Motor neuron (in vitro differentiated cells): ENCODE measurements around the gene CYP2D6. TPM values are rescaled to one million over a fixed set of nuclear protein-coding genes. Genes with fewer than 3 reads are reported as not detected.

Experiments
- ATAC-seq, 8 experiments: fragments of 200-7000 bp; cut with Tn5 transposase; replicated peaks in 6 of 8; 2 replicates each; pipeline ENCODE4 v1.8.0; 2021; ENCODE audit warnings: mild to moderate bottlenecking in 8 of 8, moderate library complexity in 8 of 8
- H3K27ac ChIP-seq, 2 donors: fragments of 250-450 bp; sonication (Bioruptor Pico); 2 replicates each; pipeline ENCODE4 v1.9.0; 2021; ENCODE audit warnings: antibody characterized with exemption in 2 of 2, mild to moderate bottlenecking in 2 of 2, moderate library complexity in 1 of 2
- H3K4me1 ChIP-seq, 2 donors: fragments of 250-450 bp; sonication (Bioruptor Pico); replicated peaks in 1 of 2; 2 replicates each; pipeline ENCODE4 v1.6.1; 2021; ENCODE audit warnings: antibody characterized with exemption in 2 of 2, mild to moderate bottlenecking in 2 of 2, moderate library complexity in 1 of 2
- H3K4me3 ChIP-seq, 5 donors: fragments of 250-450 bp; sonication (Bioruptor Pico); 2 replicates each; pipeline ENCODE4 v1.9.0; 2021; ENCODE audit warnings: antibody characterized with exemption in 5 of 5, mild to moderate bottlenecking in 5 of 5, moderate library complexity in 4 of 5
- WGBS, 10 experiments: fragments of 450-650 bp; shearing (Covaris generic); methylation state at CpG; one replicate each; pipeline ENCODE4 v1.0.0; 2022; 5-methylcytosine and 5-hydroxymethylcytosine counted together
- in situ Hi-C, 9 experiments: fragments of 400-800 bp; cut with MboI; loops; one replicate each; pipeline ENCODE4 v1.15.0; 2021; ENCODE audit warnings: low sequenced_read_pairs in 9 of 9, low pct_unique_long_range_greater_than_20kb in 2 of 9; ENCODE audit not compliant: unreplicated experiment in 9 of 9
- total RNA-seq, 8 experiments: library from RNA; unstranded; fragments of 300-600 nt; gene quantifications; 2 replicates each; pipeline versions ENCODE4 v1.2.3 to v1.2.4, GENCODE V29; 2022

Gene CYP2D6
- total RNA-seq, 8 experiments from 2014 or later = 0.66 to 4.0 (median 1.8) TPM

GRCh38 chr22:42086051-42086450 lies 44.6 kb downstream of the CYP2D6 start:
- 54 to 100% (median 86%) methylated on average over 2 to 6 of the region's 6 CpGs for WGBS, 10 experiments
- ATAC-seq = no peak

GRCh38 chr22:42084874-42085273 lies 45.7 kb downstream of the CYP2D6 start:
- H3K4me1 ChIP-seq = peaks cover 4 to 10% of the 10 kb centered on the region in 2 donors
- H3K4me3 ChIP-seq = no peak overlapping the region
- in situ Hi-C loops = no loop called here
- WGBS, 10 experiments = 93 to 100% (median 100%) methylated on average over 1 to 8 of the region's 8 CpGs; no CpG with 5 or more reads in 1 of the 10 experiments
- no peak for ATAC-seq
- H3K27ac ChIP-seq = no peak overlapping the region

More at GRCh38 chr22:42086051-42086450, 44.6 kb downstream of the CYP2D6 start:
- peaks cover under 1 to 5% of the 10 kb centered on the region in 2 donors for H3K4me1 ChIP-seq
- in situ Hi-C loops = no loop called here
- H3K27ac ChIP-seq = no peak overlapping the region
- H3K4me3 ChIP-seq = no peak overlapping the region

- in situ Hi-C loops = no loop called here
- WGBS, 10 experiments = 100% methylated on average over 1 to 3 of the region's 4 CpGs; no CpG with 5 or more reads in 6 of the 10 experiments
- H3K4me3 ChIP-seq = no peak overlapping the region
- peaks cover 15 to 18% of the 10 kb centered on the region in 2 donors for H3K4me1 ChIP-seq
- no peak overlapping the region for H3K27ac ChIP-seq
- ATAC-seq = no peak
These were observed 47.5 kb downstream of the CYP2D6 start for GRCh38 chr22:42083119-42083518.

GRCh38 chr22:42080287-42080686 lies 50.3 kb downstream of the CYP2D6 start:
- peak in 3 of 8 experiments; percentile 6 to 10 (median 7) for ATAC-seq
- in situ Hi-C loops = no loop called here

GRCh38 chr22:42079319-42080251 lies 51.0 kb downstream of the CYP2D6 start, which contains the start of gene SMDT1:
Gene SMDT1, plus strand, starts transcription at chr22:42079700. Its CDS starts 69 bp downstream, at chr22:42079769.
- Histone ChIP-seq H3K27ac (peak within 1 kb of the TSS; percentile 97), H3K4me1 (peaks cover 16 to 20% of the 10 kb centered on the region in 2 donors), H3K4me3 (peak within 1 kb of the TSS; percentile 57 to 81 (median 64))
- ATAC-seq = peak; percentile 87 to 93 (median 90)
- WGBS, 10 experiments = 0 to 17% (median 0%) methylated on average over 1 to 15 of the region's 71 CpGs; no CpG with 5 or more reads in 1 of the 10 experiments
- in situ Hi-C loops = loop anchor here in 1 of 9 experiments (10.0 kb wide), 1 partner anchor 105 kb away; no protein-coding TSS in a partner anchor

More at GRCh38 chr22:42080287-42080686, 50.3 kb downstream of the CYP2D6 start:
- 0 to 9% (median 2%) methylated on average over 3 to 12 of the region's 14 CpGs; no CpG with 5 or more reads in 1 of the 10 experiments for WGBS, 10 experiments
- Histone ChIP-seq H3K27ac (peak overlapping the region; percentile 97), H3K4me1 (peaks cover 16 to 20% of the 10 kb centered on the region in 2 donors), H3K4me3 (peak overlapping the region; percentile 57 to 81 (median 64))

- in situ Hi-C loops = loop anchor here in 1 of 9 experiments (10.0 kb wide), 1 partner anchor 104 kb away; no protein-coding TSS in a partner anchor
- Histone ChIP-seq H3K4me1 (peaks cover 20 to 22% of the 10 kb centered on the region in 2 donors), H3K27ac (peak overlapping the region; percentile 97), H3K4me3 (peak overlapping the region; percentile 57 to 81 (median 64))
- WGBS, 10 experiments = 0 to 100% (median 63%) methylated on average over 1 to 10 of the region's 24 CpGs; no CpG with 5 or more reads in 2 of the 10 experiments
- ATAC-seq = peak; percentile 0 to 8 (median 4)
These were observed 51.9 kb downstream of the CYP2D6 start for GRCh38 chr22:42078469-42079318.

GRCh38 chr22:42077486-42078125 lies 53.0 kb downstream of the CYP2D6 start:
- in situ Hi-C loops = loop anchor here in 1 of 9 experiments (10.0 kb wide), 1 partner anchor 103 kb away; no protein-coding TSS in a partner anchor
- peaks cover 20 to 22% of the 10 kb centered on the region in 2 donors for H3K4me1 ChIP-seq
- H3K27ac ChIP-seq = no peak overlapping the region
- no peak overlapping the region for H3K4me3 ChIP-seq
- no peak for ATAC-seq
- 100% methylated on average over 1 to 2 of the region's 21 CpGs; no CpG with 5 or more reads in 8 of the 10 experiments for WGBS, 10 experiments

GRCh38 chr22:42076764-42077485 lies 53.7 kb downstream of the CYP2D6 start:
- Histone ChIP-seq H3K27ac (no peak overlapping the region), H3K4me3 (no peak overlapping the region), H3K4me1 (peaks cover 20 to 22% of the 10 kb centered on the region in 2 donors)
- in situ Hi-C loops = loop anchor here in 1 of 9 experiments (10.0 kb wide), 1 partner anchor 102 kb away; no protein-coding TSS in a partner anchor
- no peak for ATAC-seq
- 80 to 100% (median 91%) methylated on average over 1 to 13 of the region's 20 CpGs; no CpG with 5 or more reads in 4 of the 10 experiments for WGBS, 10 experiments

Other genes starting within 250 kb of the CYP2D6 start
- under 1 TPM in 3 of 8 experiments, not detected in 5; 0.11 to 0.27 (median 0.13) TPM for gene SHISA8, start 215.7 kb downstream of the CYP2D6 start, total RNA-seq
- gene TNFRSF13C, start 204.0 kb downstream of the CYP2D6 start, total RNA-seq = 1 to 10 TPM in 1 of 8 experiments, under 1 TPM in 6, not detected in 1; 0.22 to 1.1 (median 0.63) TPM
- gene CENPM, start 183.7 kb downstream of the CYP2D6 start, total RNA-seq = 10 to 100 TPM in 3 of 8 experiments, 1 to 10 TPM in 5; 1.4 to 28.1 (median 4.4) TPM
- gene SEPTIN3, start 161.4 kb downstream of the CYP2D6 start, total RNA-seq = 100 to 1,000 TPM in 4 of 8 experiments, 10 to 100 TPM in 1, 1 to 10 TPM in 2, under 1 TPM in 1; 0.92 to 119 (median 93.3) TPM
- gene WBP2NL, start 132.0 kb downstream of the CYP2D6 start, total RNA-seq = 1 to 10 TPM in 1 of 8 experiments, under 1 TPM in 6, not detected in 1; 0.05 to 1.0 (median 0.42) TPM
- gene NAGA, start 60.0 kb downstream of the CYP2D6 start, total RNA-seq = 10 to 100 TPM in 5 of 8 experiments, 1 to 10 TPM in 3; 6.6 to 23.5 (median 11.4) TPM
- gene PHETA2, start 56.6 kb downstream of the CYP2D6 start, total RNA-seq = 10 to 100 TPM in 3 of 8 experiments, 1 to 10 TPM in 1, under 1 TPM in 4; 0.36 to 18.5 (median 1.1) TPM
- gene SMDT1, start 51.1 kb downstream of the CYP2D6 start, total RNA-seq = 10 to 100 TPM in 7 of 8 experiments, 1 to 10 TPM in 1; 6.9 to 28.5 (median 20.8) TPM
- 100 to 1,000 TPM in 5 of 8 experiments, 10 to 100 TPM in 3; 86.9 to 151 (median 105) TPM for gene NDUFA6, start 40.0 kb downstream of the CYP2D6 start, total RNA-seq
- gene TCF20, start 139.8 kb upstream of the CYP2D6 start, total RNA-seq = 10 to 100 TPM; 27.1 to 46.3 (median 42.1) TPM